Activated naive CD8-positive, alpha-beta T cell treated with anti-CD3 and anti-CD28 coated beads, Interleukin-2, amount 50 U/mL, for 16 hours (primary cell): ENCODE results near the gene SELENOT.

Source experiments
- DNase-seq: peaks from one replicate; pipeline ENCODE4 v3.0.0-alpha.2; 2020; ENCODE audit warnings: low read depth, low spot score

The SELENOT gene

GRCh38 chr3:150662410-150663200 is 59.5 kb downstream of the SELENOT start:
- DNase-seq, result no peak

- DNase-seq, result no peak
These were observed 60.3 kb downstream of the SELENOT start for GRCh38 chr3:150663461-150663860.

GRCh38 chr3:150666167-150666566 is 63.0 kb downstream of the SELENOT start:
- no peak for DNase-seq

- no peak for DNase-seq
These were observed 70.8 kb downstream of the SELENOT start for GRCh38 chr3:150673966-150674365.

GRCh38 chr3:150675587-150675986 is 72.5 kb downstream of the SELENOT start:
- no peak for DNase-seq
